Mesenteric fat pad (tissue), 1 donor: ENCODE data around the gene UNC79. TPM values are rescaled to one million over a fixed set of nuclear protein-coding genes. Genes with fewer than 3 reads are reported as not detected.
"Not testable (repeated sequence)": the region's sequence is repeated elsewhere in the genome, so short reads cannot be mapped to it uniquely, and the experiment has no call there.

Experiments
- DNase-seq: peaks from one replicate; pipeline ENCODE4 v3.0.0-alpha.2; 2020; ENCODE audit warnings: low spot score
- long read RNA-seq: library from polyadenylated mRNA; unstranded; transcript quantifications from one replicate; pipeline ENCODE4 v2.0.0, GENCODE V29; 2020
- total RNA-seq: library from RNA; stranded (reverse); fragmentation: NEBNext Ultra II Directional; extraction: Animal tissue kit (Norgen Biotek cat#: 25700); gene quantifications from one replicate; pipeline ENCODE4 v1.2.1, GENCODE V29; 2021
- donor health status: DM: yes; HTN: yes; CAD: no.

The UNC79 gene
- total RNA-seq = 0.13 TPM
- long read RNA-seq = 0 reads

DNA sequence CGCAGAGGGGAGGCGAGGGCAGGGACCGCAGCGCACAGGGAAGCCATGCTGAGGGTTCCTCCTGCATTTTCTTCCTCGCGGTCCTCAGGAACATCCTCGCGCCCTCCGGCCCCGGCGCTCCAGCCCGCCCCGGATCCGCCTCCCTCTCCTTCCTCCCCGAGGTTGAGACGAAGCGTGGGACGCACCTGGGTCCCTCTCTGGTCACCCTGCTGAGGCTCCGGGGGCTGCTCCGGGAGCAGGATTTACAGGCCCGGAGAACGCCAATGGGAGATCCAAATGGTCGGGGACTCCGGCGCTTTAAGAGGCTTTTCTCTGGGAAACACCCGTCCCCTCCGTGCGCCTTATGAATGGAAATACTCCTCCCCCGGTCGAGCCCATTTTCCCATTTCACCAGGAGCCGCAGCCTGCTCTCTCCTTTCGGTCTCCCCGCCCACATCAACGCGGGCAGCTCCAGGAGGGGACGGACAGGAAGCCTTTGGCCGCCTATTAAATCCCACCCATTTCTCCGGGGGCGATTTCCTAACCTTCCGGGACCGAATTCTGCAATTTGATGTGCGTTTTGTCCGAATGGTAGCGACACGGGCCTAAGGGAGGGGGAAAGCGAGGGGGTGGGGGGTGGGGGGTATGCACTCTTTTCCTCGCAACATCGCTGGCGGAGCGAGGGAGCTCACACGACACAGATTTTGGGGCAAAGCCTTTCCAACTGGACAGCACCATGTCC is at the start of gene UNC79:
Gene UNC79, plus strand, starts transcription at position 625 of the 721 bp plus-strand sequence. Its CDS starts 91 bp downstream, at position 716.
- DNase-seq = no peak

DNA sequence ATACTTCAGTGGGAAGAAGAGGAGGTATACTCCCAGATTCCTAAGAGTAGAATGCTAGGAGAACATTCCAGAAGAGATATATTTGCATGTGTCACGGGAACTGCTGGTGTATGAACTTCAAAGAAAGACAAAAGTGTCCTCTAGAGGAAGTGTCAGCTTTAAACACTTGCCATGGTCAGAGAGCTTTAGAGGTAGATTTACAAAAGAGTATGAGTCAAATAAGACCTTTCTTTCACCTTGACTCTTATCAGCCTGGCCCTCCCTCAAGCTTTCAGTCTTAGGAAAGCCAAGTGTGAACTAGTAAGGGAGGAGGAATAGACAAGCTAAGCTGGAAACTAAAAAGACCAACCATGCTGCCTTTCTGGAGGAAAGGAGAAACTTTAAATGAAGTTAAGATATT is 49.1 kb upstream of the UNC79 start:
- no peak for DNase-seq

DNA sequence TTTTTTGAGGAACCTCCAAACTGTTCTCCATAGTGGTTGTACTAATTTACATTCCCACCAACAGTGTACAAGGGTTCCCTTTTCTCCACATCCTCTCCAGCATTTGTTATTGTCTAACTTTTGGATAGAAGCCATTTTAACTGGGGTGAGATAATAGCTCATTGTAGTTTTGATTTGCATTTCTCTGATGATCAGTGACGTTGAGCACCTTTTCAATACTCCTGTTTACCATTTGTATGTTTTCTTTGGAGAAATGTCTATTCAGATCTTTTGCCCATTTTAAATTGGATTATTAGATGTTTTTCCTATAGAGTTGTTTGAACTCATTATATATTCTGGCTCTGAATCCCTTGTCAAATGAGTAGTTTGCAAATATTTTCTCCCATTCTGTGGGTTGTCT is 46.5 kb upstream of the UNC79 start:
- not testable (repeated sequence) for DNase-seq

DNA sequence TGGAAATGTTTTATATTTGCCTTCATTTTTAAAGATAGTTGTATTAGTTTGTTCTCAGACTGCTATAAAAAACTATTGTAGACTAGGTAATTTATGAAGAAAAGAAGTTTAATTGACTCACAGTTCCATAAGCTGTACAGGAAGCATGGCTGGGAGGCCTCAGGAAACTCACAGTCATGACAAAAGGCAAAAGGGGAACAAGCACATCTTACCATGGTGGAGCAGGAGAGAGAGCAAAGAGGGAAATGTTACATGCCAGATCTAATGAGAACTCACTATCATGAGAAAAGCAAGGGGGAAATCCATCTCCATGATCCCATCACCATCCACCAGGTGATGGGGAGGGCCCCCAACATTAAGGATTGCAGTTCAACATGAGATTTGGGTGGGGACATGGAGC is 35.5 kb upstream of the UNC79 start:
- DNase-seq = no peak

DNA sequence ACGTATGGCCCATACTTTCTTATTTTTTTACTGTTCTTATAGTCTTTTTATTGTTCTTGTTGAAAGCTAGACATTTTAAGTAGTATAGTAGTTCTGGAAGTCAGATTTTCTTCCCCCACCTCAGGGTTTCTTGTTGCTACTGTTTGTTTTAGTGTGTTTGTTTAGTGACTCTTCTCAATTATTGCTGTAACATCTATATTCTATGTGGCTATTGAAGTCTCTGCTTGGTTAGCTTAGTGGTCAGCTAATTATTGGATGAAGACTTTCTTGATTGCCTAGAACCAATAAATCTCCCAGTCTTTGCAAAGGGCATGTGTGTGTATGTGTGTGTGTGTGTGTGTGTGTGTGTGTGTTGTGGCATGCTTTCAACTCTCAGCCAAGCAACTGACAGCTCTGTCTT is 34.3 kb upstream of the UNC79 start:
- no peak for DNase-seq

DNA sequence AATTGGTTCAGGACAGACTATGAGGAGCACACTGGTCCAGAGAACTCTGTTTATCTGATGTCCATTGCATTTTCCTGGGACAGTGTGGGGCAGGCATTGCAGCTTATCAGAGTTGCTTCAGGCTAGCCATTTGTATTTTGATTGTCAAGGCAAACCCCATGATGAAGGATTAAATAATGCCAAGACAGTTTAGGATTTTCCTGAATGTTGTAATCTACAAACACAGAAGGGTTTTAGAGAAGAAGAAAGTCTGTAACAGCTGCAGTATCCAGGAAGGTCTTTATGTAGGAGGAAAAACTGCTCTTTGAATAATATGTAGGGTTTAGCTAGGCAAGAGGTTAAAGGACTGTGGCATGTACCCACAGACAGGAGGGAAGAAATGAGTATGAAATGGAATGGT is 32.2 kb upstream of the UNC79 start:
- no peak for DNase-seq

DNA sequence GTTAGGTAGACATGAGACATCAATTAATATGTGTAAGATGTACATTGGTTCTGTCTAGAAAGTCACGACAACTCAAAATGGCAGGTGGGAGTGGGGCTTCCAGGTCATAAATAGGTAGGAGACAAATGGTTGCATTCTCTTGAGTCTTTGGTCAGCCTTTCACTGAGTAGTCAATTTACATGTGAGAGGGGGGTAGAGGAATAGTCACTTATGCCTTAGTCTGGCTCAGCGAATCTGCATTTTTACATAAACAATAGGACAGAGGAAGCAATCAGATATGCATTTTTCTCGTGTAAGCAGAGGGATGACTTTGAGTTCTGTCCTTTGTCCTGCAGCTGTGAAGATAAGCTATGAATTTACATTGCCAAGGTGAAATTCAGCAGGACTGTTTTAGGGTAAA is 27.8 kb upstream of the UNC79 start:
- DNase-seq = no peak

DNA sequence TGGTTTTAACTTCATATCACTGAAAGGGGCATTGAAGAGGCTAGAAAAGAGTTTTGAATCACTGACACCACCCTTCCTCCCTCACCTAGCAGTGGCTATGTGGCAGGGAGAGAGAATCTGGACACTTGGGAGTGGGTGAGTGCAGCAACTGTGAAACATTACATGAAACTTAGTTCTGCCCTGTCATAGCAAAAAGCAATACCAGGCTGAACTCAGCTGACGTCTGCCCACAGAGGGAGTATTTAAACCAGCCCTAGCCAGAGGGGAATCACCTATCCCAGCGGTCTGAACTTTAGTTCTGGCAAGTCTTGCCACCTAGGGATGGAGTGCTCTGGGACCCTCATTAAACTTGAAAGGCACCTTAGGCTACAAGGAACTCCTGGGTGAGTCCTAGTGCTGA is 20.7 kb upstream of the UNC79 start:
- no peak for DNase-seq

DNA sequence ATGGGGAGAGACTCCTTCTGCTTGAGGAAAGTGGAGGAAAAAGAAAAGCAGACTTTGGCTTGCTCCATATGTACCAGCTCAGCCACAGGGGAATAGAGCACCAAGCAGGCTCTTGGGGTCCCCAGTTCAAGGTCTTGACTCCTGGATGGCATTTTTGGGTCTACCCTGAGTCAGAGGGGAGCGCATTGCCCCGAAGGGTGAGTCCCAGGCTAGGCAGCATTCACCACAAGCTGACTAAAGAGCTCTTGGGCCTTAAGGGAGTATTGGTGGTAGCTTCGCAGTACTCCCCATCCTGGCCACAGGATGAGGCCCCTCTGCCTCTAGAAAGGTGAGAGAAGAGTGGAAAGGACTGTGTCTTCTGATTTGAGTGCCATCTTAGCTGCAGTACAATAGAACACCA is 19.8 kb upstream of the UNC79 start:
- DNase-seq = no peak

DNA sequence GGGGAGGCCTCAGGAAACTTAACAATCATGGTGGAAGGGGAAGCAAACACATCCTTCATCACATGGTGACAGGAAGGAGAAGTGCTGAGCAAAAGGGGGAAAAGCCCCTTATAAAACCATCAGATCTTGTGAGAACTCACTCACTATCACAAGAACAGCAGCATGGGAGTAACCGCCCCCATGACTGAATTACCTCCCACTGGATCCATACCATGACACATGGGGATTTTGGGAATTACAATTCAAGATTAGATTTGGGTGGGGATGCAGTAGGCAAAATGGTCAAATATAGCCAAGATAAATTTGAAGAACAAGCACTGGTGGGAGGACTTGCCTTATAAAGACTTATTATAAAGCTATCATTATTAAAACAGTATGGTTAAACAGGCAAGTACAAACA is 5.6 kb upstream of the UNC79 start:
- DNase-seq = not testable (repeated sequence)

DNA sequence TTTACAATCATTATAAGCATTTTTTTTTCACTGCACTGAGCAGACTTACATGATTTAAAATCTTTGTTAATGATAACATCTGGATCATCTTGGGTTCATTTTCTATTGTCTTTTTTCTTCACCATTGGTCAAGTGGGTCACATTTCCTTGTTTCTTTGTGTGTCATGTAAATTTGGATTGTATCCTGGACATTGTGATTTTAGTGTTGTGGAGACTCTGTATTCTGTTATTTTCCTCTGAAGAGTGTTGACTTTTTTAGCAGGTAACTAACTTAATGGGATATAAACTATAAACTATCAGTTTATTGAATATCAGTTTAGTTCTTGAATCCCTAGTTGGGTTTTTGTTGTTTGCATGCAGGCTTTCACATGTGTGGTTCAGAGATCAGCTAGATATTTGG is 4.0 kb upstream of the UNC79 start:
- no peak for DNase-seq

DNA sequence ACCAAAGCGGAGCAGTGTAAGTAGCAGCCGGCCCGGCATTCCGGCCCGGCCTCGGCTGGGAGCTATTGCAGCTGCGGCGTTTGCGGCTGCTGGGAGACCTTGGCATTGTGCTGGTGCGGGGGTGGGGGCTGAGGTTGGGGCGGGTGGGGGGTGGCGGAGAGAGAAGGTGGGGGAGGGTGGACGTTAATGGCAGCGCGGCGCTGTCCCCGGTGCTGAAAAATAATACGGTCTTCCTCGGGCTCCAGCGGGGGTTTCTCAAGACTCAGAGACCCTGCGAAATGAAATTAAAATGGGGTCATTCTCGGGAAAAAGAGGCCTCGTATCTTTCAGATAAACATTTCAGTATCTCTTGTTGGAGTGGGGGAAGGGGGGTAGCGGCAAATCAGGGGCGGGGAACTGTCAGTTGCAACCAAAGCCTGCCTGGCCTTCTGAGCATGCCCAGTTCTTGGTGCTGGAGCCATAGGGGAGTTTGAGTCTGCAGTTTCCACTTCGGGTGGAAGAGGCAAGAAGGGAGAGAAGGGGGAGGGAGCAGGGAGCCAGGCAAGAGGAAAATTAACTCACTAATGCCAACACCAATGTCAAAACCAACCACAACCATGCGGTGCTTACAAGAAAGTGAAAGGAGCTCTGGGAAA is 414 bp downstream of the UNC79 start:
- no peak for DNase-seq

DNA sequence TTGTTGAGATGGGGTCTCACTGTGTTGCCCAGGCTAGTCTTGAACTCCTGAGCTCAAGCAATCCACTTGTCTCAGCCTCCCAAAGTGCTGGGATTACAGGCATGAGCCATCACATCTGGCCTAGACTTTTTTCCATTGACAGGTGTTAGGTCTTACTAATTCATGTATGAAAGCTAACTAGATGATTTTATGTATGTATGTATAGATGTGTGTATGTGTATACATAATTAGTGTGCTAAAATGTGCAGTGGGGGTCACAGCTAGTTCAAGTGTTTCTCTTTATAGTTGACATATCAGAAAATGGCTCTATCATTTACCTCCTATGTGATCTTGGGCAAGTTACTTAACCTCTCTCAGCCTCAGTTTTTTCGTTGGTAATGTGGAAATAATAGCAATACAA is 23.5 kb downstream of the UNC79 start:
- no peak for DNase-seq

DNA sequence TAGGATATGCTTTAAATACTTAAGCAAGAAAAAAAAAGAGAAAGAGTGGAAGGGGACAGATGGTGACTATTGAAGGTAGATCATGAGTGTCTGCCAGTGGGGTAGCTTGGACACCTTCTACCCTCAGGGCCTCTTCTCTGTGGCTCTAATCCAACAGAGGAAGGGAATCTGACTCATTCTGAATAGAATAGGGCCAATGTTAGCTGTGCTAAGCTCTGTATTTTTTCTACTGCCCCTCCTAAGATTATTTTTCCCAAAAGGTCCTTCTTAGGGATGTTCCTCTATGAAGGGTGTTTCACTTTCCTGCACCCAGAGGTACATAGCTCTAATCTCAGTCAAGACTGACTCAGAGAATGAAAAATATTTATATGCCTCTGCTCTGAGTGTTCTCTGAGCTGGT is 25.6 kb downstream of the UNC79 start:
- DNase-seq = no peak

DNA sequence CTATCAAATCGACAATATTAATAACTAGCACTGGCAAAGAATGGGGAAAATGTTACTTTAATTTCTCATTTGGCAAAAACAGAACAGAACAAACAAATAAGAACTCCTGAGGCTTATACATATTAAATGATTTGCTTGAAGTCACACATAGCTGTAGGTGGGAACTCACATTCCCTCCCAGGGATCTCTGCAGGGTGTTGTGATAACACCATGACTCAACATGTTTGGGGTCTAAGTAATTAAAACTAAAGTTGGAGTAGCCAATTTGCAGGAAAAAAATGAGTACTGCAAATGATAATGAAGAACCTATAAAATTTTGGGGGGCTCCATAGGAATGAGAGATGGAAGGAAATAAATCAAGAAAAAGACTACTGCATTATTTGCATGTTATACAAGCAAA is 27.5 kb downstream of the UNC79 start:
- no peak for DNase-seq

DNA sequence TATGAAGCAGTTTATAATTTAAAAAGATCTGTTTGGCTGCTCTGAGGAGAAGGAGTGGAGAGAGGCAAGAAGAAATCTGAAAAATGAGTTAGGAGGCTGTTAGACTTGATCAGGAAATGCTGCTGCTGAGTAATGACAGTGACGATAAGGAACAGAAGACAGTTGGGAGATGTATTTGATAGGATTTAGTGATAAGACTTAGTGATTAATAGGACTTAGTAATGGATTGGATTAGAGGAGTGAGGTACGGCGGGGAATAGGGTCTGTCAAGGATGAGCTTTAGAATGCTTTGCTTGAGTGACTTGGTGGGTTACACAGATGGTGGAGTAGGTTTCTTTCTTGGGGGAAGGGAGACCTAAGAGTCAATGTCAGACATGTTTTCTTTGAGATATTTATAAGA is 31.7 kb downstream of the UNC79 start:
- no peak for DNase-seq

DNA sequence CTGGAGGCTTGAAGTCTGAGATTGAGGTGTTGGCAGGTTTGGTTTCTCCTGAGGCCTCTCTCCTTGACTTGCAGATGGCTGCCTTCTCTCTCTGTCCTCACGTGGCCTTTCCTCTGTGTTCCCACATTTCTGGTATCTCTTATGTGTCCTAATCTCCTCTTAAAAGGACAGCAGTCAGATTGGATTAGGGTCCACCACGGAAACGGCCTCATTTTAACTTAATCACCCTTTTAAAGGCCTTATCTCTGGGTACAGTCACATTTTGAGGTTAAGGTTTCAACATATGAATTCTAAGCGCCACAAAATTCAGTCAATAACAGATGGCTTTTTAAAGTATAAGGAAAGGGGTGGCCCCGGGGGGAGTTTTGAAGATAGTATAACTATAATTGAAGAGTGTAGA is 33.5 kb downstream of the UNC79 start:
- DNase-seq = no peak

DNA sequence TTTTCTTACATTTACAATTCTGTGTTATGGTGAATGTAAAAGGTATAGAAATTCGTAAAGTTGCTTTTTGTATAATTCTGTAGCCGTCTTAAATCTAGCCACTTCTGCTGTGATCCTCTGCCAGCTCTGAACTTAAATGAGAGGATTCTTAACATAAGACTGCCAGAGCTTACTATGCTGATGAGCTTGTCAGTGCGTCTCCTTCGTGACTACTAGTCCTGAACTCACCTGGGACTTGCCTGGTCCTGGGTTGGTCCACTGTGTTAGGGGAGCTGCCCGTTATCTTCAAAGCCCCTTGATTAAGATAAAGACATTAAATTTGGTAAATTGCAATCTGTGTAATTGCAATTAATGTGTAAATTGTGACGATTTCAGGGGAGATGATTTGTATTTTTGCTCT is 44.7 kb downstream of the UNC79 start:
- no peak for DNase-seq

DNA sequence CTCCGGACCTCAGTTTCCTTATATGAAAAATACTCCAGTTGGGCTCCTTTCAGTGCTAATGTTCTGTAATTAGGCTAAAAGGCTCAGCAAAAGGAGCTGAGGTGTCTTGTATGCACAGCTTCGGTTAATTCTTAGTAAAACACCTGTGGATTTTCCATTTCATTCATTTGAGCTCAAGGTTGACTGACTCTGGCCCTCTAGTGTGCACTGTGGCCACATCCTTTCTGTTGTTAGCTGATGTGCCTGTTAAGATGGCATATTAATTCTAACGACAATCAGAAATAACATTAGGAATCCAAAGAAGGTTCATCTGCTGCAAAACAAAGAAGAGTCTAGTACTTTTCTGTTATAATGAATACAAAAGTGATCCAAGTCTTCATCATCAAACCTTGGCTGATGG is 45.6 kb downstream of the UNC79 start:
- no peak for DNase-seq

DNA sequence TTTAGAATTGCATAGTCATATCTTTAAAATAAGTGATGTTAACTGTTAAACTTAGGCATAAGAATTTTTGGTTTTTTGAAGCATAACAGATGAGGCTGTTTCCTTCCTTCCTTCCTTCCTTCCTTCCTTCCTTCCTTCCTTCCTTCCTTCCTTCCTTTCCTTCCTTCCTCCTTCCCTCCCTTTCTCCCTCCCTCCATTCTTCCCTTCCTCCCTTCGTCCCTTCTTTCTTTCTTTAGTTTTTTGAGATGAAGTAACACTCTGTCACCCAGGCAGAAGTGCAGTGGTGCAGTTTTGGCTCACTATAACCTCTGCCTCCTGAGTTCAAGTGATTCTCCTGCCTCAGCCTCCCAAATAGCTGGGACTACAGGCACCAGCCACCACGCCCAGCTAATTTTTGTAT is 48.3 kb downstream of the UNC79 start:
- DNase-seq = not testable (repeated sequence)

DNA sequence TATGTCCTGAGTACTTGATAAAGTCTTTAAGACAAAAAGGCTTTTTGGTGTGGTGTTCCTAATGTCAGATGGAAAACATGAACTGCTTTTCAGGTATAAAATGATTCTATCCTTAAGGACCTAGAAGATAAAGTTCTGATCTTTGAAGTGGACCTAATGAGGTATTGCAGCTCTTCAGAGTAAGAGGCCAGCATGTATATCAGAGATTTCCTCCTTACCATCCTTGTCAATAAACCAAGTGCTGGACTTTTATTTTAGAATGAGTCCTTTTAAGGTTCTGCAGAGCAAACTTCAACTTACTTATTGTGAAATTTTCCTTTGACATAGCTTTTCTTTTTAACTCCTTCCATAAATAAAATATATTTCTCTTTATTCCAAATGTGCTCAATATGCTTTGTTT is 50.1 kb downstream of the UNC79 start:
- DNase-seq = no peak

DNA sequence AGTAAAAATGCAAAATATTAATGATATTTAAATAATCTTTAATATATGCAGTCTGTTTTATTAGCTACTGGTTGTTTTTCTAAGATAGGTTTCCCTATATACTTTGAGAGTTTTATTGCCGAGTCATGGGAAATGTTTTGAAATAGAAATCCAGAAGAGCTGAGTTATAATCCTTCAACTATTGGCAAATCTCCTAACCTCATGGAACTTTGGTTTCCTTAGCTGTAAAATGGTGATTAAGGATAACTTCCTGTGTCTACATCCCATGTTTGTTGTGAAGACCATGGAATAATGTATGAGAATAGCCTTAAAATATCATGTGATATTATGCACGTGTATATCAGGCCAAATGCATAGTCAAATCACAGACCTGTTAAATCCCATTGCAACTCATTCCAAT is 51.0 kb downstream of the UNC79 start:
- DNase-seq = no peak

DNA sequence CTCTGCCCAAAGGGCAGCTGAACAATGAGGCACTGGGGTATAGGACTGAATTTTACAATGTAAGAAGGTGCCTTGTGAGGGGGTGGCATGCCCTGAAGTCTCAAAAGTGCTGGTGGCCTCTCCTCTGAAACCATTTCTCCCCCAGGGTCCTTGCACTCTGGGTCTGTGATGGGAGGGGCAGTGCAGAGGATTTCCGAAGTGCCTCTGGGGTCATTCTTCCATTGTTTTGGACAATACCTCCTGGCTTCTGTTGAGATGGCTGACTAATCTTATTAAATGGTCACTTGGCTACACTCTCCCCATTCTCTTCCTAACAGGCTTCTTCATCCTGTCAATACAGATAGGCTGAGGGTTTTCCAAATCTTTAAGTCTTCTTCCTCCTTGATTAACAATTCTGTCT is 59.3 kb downstream of the UNC79 start:
- DNase-seq = no peak
